ENCODE data around the gene MTMR3.

GRCh38 chr22:29912141-29912540, 29.2 kb downstream of the MTMR3 start:
- TF ChIP-seq EZH2 (IDR thresholded peaks at IDR 0.05) (no peak), CTCF (IDR thresholded peaks at IDR 0.05) (no peak)

Data from neural progenitor cell (in vitro differentiated cells).